Mononuclear cell (primary cell): ENCODE results near the gene TSHR. TPM values are rescaled to one million over a fixed set of nuclear protein-coding genes. Genes with fewer than 3 reads are reported as not detected.
"Not testable (repeated sequence)": the region's sequence is repeated elsewhere in the genome, so short reads cannot be mapped to it uniquely, and the experiment has no call there.

Experiments used
- H3K27me3 ChIP-seq: 2 replicates; pipeline ENCODE4 v1.6.0; 2011; ENCODE audit warnings: low read length, control low read depth; ENCODE audit not compliant: insufficient read depth
- H3K4me1 ChIP-seq: 2 replicates; pipeline ENCODE4 v1.5.1; 2011; ENCODE audit warnings: mild to moderate bottlenecking, low read length, control low read depth; ENCODE audit not compliant: insufficient read depth
- H3K4me3 ChIP-seq: 2 replicates; pipeline ENCODE4 v1.5.1; 2011; ENCODE audit warnings: mild to moderate bottlenecking, low read length, moderate library complexity
- H3K9me3 ChIP-seq: 2 replicates; pipeline ENCODE4 v1.5.1; 2011; ENCODE audit warnings: low read depth, mild to moderate bottlenecking, control low read depth, low read length
- total RNA-seq: library from RNA; depleted of rRNA; stranded (reverse); fragments of >200 nt; gene quantifications from one replicate; pipeline ENCODE4 v1.2.3, GENCODE V29; 2012

Gene TSHR
- total RNA-seq, 1 donor = 0.21 TPM

- Histone ChIP-seq H3K4me3 (peak within 1 kb of the TSS; percentile 70), H3K4me1 (peaks cover 18% of the 10 kb centered on the region), H3K9me3 (no peaks in the 10 kb centered on the region), H3K27me3 (no peaks in the 10 kb centered on the region)
These were observed 13.9 kb upstream of the TSHR start, which contains the start of gene CEP128 for GRCh38 chr14:80941241-80942185. Gene CEP128 (minus strand): TSS chr14:80941738.

- peak overlapping the region; percentile 70 for H3K4me3 ChIP-seq
- H3K4me1 ChIP-seq = peaks cover 18% of the 10 kb centered on the region
- no peaks in the 10 kb centered on the region for H3K9me3 ChIP-seq
- H3K27me3 ChIP-seq = no peaks in the 10 kb centered on the region
These were observed 13.2 kb upstream of the TSHR start for GRCh38 chr14:80942191-80942600.

GRCh38 chr14:80944861-80945617, 10.4 kb upstream of the TSHR start:
- H3K9me3 ChIP-seq = no peaks in the 10 kb centered on the region
- no peaks in the 10 kb centered on the region for H3K27me3 ChIP-seq
- H3K4me3 ChIP-seq = no peak overlapping the region
- peaks cover 18% of the 10 kb centered on the region for H3K4me1 ChIP-seq

GRCh38 chr14:80946187-80946586, 9.2 kb upstream of the TSHR start:
- Histone ChIP-seq H3K4me3 (no peak overlapping the region), H3K9me3 (no peaks in the 10 kb centered on the region), H3K27me3 (no peaks in the 10 kb centered on the region), H3K4me1 (peaks cover 13% of the 10 kb centered on the region)

DNA sequence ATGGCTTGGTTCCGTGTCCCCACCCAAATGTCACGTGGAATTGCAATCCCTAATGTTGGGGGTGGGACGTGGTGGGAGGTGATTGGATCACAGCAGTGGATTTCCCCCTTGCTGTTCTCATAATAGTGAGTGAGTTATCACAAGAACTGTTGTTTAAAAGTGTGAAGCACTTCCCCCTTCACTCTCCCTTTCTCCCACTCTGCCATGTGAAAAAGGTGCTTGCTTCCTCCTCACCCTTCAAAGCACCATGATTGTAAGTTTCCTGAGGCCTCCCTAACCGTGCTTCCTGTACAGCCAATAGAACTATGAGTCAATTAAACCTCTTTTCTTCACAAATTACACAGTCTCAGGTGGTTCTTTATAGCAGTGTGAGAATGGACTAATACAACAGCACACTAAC, 8.6 kb upstream of the TSHR start:
- peaks cover 9% of the 10 kb centered on the region for H3K4me1 ChIP-seq
- H3K27me3 ChIP-seq = no peaks in the 10 kb centered on the region
- no peaks in the 10 kb centered on the region for H3K9me3 ChIP-seq
- H3K4me3 ChIP-seq = no peak overlapping the region

GRCh38 chr14:80948291-80948690, 7.1 kb upstream of the TSHR start:
- Histone ChIP-seq H3K4me3 (no peak overlapping the region), H3K4me1 (no peaks in the 10 kb centered on the region), H3K27me3 (no peaks in the 10 kb centered on the region), H3K9me3 (no peaks in the 10 kb centered on the region)

DNA sequence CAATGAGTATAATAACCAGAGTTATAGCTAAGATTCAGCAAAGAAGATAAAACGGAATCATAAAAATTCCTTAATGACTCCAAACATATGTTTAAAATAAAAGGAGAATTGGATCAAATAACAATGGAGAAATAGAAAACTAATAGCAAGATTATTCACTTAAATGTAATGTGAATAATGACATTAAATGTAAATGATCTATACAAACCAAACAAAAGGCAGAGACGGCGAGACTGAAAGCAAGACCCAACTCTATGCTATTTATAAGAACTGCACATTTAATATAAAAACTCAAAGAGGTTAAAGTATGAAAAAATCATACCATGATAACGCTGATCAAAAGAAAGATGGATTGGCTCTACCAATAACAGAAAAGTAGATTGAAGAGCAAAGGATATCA, 3.9 kb upstream of the TSHR start:
- H3K4me3 ChIP-seq = no peak overlapping the region
- H3K4me1 ChIP-seq = peaks cover 11% of the 10 kb centered on the region
- no peaks in the 10 kb centered on the region for H3K9me3 ChIP-seq
- H3K27me3 ChIP-seq = no peaks in the 10 kb centered on the region

DNA sequence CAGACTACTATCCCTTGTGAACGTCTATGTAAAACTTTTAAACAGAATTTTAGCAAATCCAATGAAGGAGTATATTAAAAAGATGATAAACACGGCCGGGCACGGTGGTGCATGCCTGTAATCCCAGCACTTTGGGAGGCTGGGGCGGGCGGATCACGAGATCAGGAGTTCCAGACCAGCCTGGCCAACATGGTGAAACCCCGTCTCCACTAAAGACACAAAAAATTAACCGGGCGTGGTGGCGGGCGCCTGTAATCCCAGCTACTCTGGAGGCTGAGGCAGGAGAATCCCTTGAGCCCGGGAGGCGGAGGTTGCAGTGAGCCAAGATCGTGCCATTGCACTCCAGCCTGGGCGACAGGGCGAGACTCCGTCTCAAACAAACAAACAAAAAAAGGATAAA, 2.2 kb upstream of the TSHR start:
- not testable (repeated sequence) for H3K4me3 ChIP-seq, H3K27me3 ChIP-seq, H3K9me3 ChIP-seq
- peaks cover 11% of the 10 kb centered on the region for H3K4me1 ChIP-seq

DNA sequence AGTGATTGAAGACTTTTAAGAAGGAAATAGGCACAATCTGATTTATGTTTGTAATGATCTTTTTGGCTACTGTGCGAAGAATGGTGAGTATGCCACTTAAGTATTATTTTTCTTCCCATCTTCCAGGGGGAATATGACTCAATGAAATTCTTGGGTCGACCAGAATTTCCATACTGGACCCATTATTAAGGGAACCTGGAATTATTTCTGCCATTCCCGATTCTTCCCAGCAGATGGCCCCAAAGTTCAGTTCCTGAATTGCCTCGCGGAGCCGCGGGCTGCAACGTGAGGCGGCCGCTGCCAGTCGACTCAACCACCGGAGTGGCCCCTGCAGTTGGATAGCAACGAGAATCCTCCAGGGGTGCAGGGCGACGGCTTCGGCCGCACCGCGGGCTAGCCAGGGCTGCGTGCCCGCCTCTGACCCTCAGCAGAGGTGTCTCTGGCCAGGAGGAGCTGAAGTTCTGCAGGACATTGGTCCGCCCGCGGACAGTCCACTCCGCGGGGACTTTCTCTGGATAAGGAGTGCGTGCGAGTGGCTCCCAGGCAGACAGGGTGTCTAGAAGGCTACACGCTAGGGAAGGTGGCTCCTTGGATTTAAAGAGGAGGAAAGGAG, 628 bp upstream of the TSHR start:
- Histone ChIP-seq H3K4me3 (peak overlapping the region; percentile 33), H3K27me3 (no peaks in the 10 kb centered on the region), H3K9me3 (no peaks in the 10 kb centered on the region), H3K4me1 (peaks cover 19% of the 10 kb centered on the region)

DNA sequence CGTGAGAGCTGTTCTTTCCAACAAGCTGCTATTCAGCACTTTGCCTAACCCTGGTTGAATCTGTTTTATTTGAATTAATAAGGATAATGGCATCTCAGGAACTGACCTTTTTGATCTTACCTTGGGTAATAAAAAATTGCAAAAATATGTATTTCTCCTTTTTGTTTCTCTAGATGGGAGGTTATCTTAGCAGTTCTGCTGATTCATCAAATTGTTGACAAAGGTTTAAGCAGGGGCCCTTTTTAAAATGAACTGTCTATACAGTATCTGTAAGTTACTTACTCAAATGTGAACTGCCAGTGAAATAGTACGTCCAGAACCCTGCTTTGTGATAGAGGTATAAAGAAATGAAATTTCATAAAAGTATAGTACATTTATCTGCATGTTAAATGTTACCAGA, 681 bp downstream of the TSHR start:
- H3K4me3 ChIP-seq = no peak overlapping the region

GRCh38 chr14:80956922-80957321, 1.5 kb downstream of the TSHR start:
- H3K4me1 ChIP-seq = peaks cover 19% of the 10 kb centered on the region
- no peak overlapping the region for H3K4me3 ChIP-seq
- H3K27me3 ChIP-seq = no peaks in the 10 kb centered on the region
- H3K9me3 ChIP-seq = no peaks in the 10 kb centered on the region

More for the DNA sequence above, 681 bp downstream of the TSHR start:
- Histone ChIP-seq H3K4me1 (peaks cover 19% of the 10 kb centered on the region), H3K27me3 (no peaks in the 10 kb centered on the region), H3K9me3 (no peaks in the 10 kb centered on the region)

GRCh38 chr14:80957613-80958012, 2.2 kb downstream of the TSHR start:
- Histone ChIP-seq H3K4me3 (no peak overlapping the region), H3K4me1 (peaks cover 19% of the 10 kb centered on the region), H3K9me3 (no peaks in the 10 kb centered on the region), H3K27me3 (no peaks in the 10 kb centered on the region)

DNA sequence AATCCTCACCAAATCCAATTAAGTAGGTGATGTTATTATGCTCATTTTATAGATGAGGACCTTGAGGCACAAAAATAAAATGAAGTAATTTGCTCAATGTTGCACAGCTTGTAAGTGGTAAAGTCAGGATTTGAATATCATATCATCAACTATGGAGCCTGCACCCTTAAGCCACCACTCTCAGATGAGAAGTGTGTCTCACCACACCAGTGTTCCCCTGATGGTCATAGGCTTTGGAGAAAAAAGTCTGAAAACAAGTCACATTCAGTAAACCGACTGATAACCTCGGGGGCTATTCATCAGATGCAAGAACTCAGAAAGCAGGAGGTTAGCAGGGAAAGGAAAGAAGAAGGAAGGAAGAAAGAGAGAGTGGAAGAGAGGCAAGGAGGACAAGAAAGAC, 2.8 kb downstream of the TSHR start:
- peaks cover 19% of the 10 kb centered on the region for H3K4me1 ChIP-seq
- no peaks in the 10 kb centered on the region for H3K27me3 ChIP-seq
- no peaks in the 10 kb centered on the region for H3K9me3 ChIP-seq
- H3K4me3 ChIP-seq = no peak overlapping the region

DNA sequence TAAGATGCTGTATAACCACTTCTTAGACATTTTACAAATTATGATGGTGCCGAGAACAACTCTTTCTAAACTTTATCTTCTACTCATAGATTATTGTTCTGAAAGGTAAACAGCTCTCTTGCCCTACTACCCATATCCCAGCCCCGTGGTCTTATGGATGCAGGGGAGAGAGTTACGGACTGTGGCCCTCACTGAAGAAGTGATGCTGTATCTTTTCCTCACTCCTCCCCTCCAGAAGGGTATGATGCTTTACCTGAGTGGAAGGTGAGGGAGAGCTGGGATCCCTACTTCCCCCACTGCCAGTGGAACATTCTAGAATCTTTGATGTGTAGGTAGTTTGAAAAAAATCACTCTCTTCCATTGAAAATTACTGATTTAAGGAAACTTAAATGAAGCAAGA, 3.5 kb downstream of the TSHR start:
- H3K4me1 ChIP-seq = peaks cover 19% of the 10 kb centered on the region
- no peaks in the 10 kb centered on the region for H3K9me3 ChIP-seq
- H3K4me3 ChIP-seq = no peak overlapping the region
- H3K27me3 ChIP-seq = no peaks in the 10 kb centered on the region

DNA sequence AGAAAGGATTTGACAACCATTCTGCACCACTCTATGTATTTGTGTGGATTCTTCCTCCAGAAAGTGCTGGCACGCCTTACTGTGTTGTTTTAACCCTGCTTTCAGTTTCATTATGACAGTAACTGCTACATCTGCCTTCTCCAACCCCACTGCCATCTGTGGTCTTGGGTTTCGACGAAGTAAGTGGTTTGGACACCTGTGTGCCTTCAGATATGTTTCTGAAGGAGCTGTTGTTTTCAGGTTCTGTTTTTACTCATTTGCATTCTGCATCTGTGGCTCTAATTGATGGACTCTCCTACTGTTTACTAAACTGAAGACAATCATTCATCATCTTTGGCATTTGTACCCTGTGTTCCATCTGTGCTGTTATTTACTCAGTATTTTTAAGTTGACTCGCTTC, 4.1 kb downstream of the TSHR start:
- peaks cover 19% of the 10 kb centered on the region for H3K4me1 ChIP-seq
- no peak overlapping the region for H3K4me3 ChIP-seq
- no peaks in the 10 kb centered on the region for H3K9me3 ChIP-seq

More for the DNA sequence above, 4.1 kb downstream of the TSHR start:
- H3K27me3 ChIP-seq = no peaks in the 10 kb centered on the region
